ENCODE results near the gene IFT81. TPM values are rescaled to one million over a fixed set of nuclear protein-coding genes. Genes with fewer than 3 reads are reported as not detected.
"Not testable (repeated sequence)": the region's sequence is repeated elsewhere in the genome, so short reads cannot be mapped to it uniquely, and the experiment has no call there.

The IFT81 gene
- total RNA-seq, 2 experiments from 2014 or later, result 3.5 TPM

DNA sequence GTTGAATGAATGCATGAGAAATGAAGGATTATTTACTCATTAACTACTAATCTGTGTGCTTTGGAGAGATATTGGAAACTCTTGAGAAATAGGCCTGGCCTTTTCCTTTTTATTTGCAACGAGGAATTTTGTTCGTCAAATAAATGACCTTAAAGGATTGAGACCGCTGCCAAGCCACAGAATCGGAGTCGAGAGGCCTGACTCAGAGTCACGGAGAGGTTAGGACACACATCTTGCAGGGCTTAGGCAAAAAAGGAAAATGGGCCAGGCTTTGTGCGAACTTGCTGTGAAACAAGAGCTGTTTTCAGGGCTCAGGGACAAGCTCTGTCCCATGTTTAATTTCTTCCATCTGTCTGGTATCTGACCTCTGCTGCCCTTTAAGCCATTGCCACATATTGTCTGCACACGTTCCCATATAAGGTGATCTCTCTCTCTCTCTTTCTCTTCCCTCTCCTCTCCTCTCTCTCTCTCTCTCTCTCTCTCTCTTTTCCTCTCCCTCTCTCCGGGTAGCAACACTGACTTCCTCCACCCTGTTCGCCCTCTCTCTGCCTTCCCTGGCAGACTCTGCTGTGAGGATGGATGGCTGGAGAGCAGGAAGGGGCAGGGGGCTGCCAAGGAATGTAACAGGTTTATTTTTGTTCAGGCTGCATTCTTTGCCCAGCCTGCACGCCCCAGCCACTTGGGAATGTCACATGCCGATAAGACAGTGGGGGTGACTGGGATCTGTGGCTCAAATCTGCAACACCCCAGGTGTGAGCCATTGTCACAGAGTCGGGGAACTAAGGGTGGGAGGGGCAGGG lies 14.9 kb upstream of the IFT81 start:
- ChIA-PET POLR2A (no interaction called here), CTCF (no interaction called here)
- Mint-ChIP-seq H3K36me3 (ENCODE audit: low read depth) (no peaks in the 10 kb centered on the region), H3K4me3 (no peak overlapping the region), H3K4me1 (peaks cover 3% of the 10 kb centered on the region), H3K27me3 (peaks cover 5% of the 10 kb centered on the region), H3K9me3 (ENCODE audit: low read depth) (no peaks in the 10 kb centered on the region), H3K27ac (no peak overlapping the region)
- intact Hi-C loops (cut with DNase I, micrococcal nuclease), result no loop called here
- DNase-seq, result no peak
- ATAC-seq, result no peak

- intact Hi-C loops (cut with DNase I, micrococcal nuclease), result no loop called here
- Mint-ChIP-seq H3K4me1 (peaks cover under 1% of the 10 kb centered on the region), H3K4me3 (no peak overlapping the region), H3K27me3 (peaks cover 5% of the 10 kb centered on the region), H3K27ac (no peak overlapping the region), H3K9me3 (ENCODE audit: low read depth) (no peaks in the 10 kb centered on the region), H3K36me3 (ENCODE audit: low read depth) (no peaks in the 10 kb centered on the region)
- CTCF ChIA-PET, result no interaction called here
- POLR2A ChIA-PET, result no interaction called here
- ATAC-seq (no peak), DNase-seq (no peak)
These were observed 14.2 kb upstream of the IFT81 start for GRCh38 chr12:110109837-110110535.

DNA sequence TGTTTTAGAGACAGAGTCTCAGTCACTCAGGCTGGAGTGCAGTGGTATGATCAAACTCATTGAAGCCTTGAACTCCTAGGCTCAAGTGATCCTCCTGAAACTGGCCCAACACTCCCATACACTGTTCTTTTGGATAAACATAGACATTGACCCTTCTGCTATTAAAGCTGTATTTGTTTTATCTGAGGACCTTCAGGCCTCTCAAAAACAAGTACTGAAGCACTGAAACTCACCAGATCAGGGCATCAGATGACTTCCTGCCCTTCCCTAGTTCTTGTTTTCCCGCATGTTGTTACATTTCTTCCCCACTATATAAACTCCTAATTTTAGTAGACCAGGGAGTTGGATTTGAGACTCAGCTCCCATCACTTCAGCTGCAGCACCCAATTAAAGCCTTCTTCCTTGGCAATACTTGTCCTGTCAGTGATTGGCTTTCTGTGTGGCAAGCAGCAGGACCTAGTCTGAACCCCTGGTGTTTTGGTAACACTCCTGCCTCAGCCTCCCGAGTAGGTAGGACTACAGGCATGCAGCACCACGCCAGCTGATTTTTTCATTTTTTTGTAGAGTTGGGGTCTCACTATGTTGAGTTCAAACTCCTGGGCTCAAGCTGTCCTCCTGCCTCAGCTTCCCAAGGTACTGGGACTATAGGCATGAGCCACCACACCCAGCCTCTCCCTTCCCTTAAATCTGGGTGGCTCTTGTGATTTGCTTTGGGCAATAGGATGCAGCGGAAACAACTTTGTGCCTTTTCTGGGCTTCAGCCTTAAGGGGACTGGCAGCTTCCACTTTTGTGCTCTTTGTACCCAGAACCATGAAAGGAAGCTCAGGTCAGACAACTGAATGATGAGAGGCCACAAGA lies 12.5 kb upstream of the IFT81 start:
- no peaks in the 10 kb centered on the region for H3K4me1 Mint-ChIP-seq
- no peak overlapping the region for H3K4me3 Mint-ChIP-seq
- no peaks in the 10 kb centered on the region for H3K36me3 Mint-ChIP-seq (ENCODE audit: low read depth)
- intact Hi-C loops (cut with DNase I, micrococcal nuclease), result no loop called here
- peaks cover 7% of the 10 kb centered on the region for H3K27me3 Mint-ChIP-seq
- ChIA-PET POLR2A (no interaction called here), CTCF (interaction anchor here (0.5 to 1.0 kb wide), 3 partner anchors 10 to 205 kb away, joined by 3 to 5 read pairs (median 3); partner anchors contain the start of gene IFT81)
- DNase-seq (no peak), ATAC-seq (no peak)
- H3K9me3 Mint-ChIP-seq (ENCODE audit: low read depth), result no peaks in the 10 kb centered on the region
- no peak overlapping the region for H3K27ac Mint-ChIP-seq

- no peak for ATAC-seq
- ChIA-PET CTCF (interaction anchor here (1.0 to 1.3 kb wide), 2 partner anchors 8 to 11 kb away, joined by 5 read pairs; partner anchors contain the start of gene IFT81), POLR2A (no interaction called here)
- DNase-seq, result no peak
- H3K36me3 Mint-ChIP-seq (ENCODE audit: low read depth), result no peaks in the 10 kb centered on the region
- no peaks in the 10 kb centered on the region for H3K9me3 Mint-ChIP-seq (ENCODE audit: low read depth)
- H3K4me3 Mint-ChIP-seq, result no peak overlapping the region
- no peak overlapping the region for H3K27ac Mint-ChIP-seq
- H3K27me3 Mint-ChIP-seq, result peaks cover 7% of the 10 kb centered on the region
- intact Hi-C loops (cut with DNase I, micrococcal nuclease), result no loop called here
- H3K4me1 Mint-ChIP-seq, result no peaks in the 10 kb centered on the region
These were observed 11.9 kb upstream of the IFT81 start for GRCh38 chr12:110112335-110112660.

GRCh38 chr12:110114528-110114937 lies 9.6 kb upstream of the IFT81 start:
- no peak overlapping the region for H3K4me3 Mint-ChIP-seq
- no peak overlapping the region for H3K27ac Mint-ChIP-seq
- no peaks in the 10 kb centered on the region for H3K9me3 Mint-ChIP-seq (ENCODE audit: low read depth)
- H3K4me1 Mint-ChIP-seq, result no peaks in the 10 kb centered on the region
- intact Hi-C loops (cut with DNase I, micrococcal nuclease), result no loop called here
- POLR2A ChIA-PET, result interaction anchor here (0.6 kb wide), 1 partner anchor 41 kb away, joined by 3 read pairs; no protein-coding TSS in a partner anchor
- no peak for ATAC-seq
- peaks cover 4% of the 10 kb centered on the region for H3K27me3 Mint-ChIP-seq
- H3K36me3 Mint-ChIP-seq (ENCODE audit: low read depth), result no peaks in the 10 kb centered on the region
- no peak for DNase-seq
- CTCF ChIA-PET, result interaction anchor here (0.7 to 1.4 kb wide), 2 partner anchors 12 to 133 kb away, joined by 3 to 11 read pairs; no protein-coding TSS in a partner anchor

DNA sequence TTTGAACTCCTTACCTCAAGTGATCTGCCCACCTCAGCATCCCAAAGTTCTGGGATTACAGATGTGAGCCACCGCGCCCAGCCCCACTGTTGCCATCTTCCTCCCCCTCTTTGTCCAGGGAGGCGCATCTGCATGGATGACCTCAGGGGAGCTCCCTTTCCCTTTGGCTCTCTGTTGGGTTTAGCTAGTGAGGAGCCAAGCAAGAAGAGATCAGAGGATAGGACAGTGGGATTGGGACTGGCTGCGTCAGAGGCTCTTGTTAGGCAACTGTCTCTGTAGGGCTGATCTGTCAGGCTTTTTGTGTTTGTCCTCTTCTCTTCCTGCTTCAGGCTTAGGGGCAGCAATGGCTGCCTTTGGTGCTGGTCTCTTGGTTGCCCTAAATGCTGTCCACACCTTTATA lies 8.5 kb upstream of the IFT81 start:
- Mint-ChIP-seq H3K4me3 (no peak overlapping the region), H3K9me3 (ENCODE audit: low read depth) (no peaks in the 10 kb centered on the region), H3K27me3 (peaks cover 8% of the 10 kb centered on the region), H3K27ac (no peak overlapping the region), H3K36me3 (ENCODE audit: low read depth) (no peaks in the 10 kb centered on the region), H3K4me1 (no peaks in the 10 kb centered on the region)
- no peak for DNase-seq
- intact Hi-C loops (cut with DNase I, micrococcal nuclease), result no loop called here
- no peak for ATAC-seq
- CTCF ChIA-PET, result interaction anchor here (1.0 kb wide), 1 partner anchor 13 kb away, joined by 3 read pairs; no protein-coding TSS in a partner anchor
- POLR2A ChIA-PET, result no interaction called here

- POLR2A ChIA-PET, result no interaction called here
- intact Hi-C loops (cut with DNase I, micrococcal nuclease), result no loop called here
- Mint-ChIP-seq H3K36me3 (ENCODE audit: low read depth) (no peaks in the 10 kb centered on the region), H3K27me3 (peaks cover 8% of the 10 kb centered on the region), H3K9me3 (ENCODE audit: low read depth) (no peaks in the 10 kb centered on the region), H3K4me1 (no peaks in the 10 kb centered on the region), H3K27ac (no peak overlapping the region), H3K4me3 (no peak overlapping the region)
- CTCF ChIA-PET, result no interaction called here
- DNase-seq, result no peak
- ATAC-seq, result no peak
These were observed 7.5 kb upstream of the IFT81 start for GRCh38 chr12:110116623-110117022.

DNA sequence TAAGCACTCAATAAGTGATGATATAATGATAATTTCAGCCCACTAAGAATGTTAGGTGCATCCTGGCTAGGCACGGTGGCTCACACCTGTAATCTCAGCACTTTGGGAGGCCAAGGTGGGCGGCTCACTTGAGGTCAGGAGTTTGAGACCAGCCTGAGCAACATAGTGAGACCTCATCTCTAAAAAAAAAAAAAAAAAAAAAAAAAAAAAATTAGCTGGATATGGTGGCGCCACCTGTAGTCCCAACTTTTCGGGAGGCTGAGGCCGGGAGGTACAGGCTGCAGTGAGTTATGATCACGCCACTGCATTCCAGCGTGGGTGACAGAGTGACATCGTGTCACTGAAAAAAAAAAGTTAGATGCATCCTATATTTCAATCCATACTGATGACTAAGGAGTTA lies 6.9 kb upstream of the IFT81 start:
- intact Hi-C loops (cut with DNase I, micrococcal nuclease); POLR2A ChIA-PET; H3K9me3 Mint-ChIP-seq (ENCODE audit: low read depth); ATAC-seq; H3K4me3 Mint-ChIP-seq; H3K27me3 Mint-ChIP-seq; H3K4me1 Mint-ChIP-seq; H3K27ac Mint-ChIP-seq; CTCF ChIA-PET; H3K36me3 Mint-ChIP-seq (ENCODE audit: low read depth): not testable (repeated sequence)
- DNase-seq, result peak; percentile 18

DNA sequence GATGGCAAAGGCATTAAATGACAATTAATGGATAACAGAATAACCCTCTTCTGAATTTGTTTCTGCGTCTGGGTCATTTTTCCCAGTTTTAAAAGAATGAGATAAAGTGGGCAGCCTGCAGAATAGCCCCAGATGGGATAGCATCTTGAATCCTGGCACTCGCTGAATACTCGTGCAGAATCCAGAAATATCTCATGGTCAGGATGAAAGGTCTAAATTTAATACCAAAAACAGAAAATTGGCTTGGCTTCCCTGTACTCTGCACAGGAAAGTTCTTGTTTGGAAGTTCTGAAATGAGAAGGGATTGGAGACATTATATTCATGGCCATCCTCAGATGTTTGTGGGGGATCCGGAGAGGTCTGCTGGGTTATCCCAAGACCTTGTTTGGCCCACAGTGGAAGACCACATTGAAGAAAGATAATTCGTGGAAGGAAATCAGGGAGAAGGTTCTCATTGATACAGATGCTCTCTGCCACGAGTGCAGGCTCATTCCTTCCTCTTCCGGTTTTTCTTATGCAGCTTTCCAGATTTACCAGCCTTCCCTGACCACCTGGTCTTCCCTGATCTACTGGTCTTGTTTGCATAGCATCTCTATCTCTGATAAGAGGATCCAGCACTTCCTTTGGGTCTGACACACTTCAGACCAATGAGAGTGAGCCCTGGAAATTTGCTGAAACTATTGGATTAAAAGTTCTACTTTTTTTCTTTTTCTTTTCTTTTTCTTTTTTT lies 6.0 kb upstream of the IFT81 start:
- CTCF ChIA-PET, result interaction anchor here (0.9 kb wide), 1 partner anchor 68 kb away, joined by 4 read pairs; no protein-coding TSS in a partner anchor
- H3K4me3 Mint-ChIP-seq, result no peak overlapping the region
- H3K4me1 Mint-ChIP-seq, result no peaks in the 10 kb centered on the region
- intact Hi-C loops (cut with DNase I, micrococcal nuclease), result no loop called here
- DNase-seq (no peak), ATAC-seq (no peak)
- H3K27me3 Mint-ChIP-seq, result peaks cover 6% of the 10 kb centered on the region
- H3K9me3 Mint-ChIP-seq (ENCODE audit: low read depth), result no peaks in the 10 kb centered on the region
- no peak overlapping the region for H3K27ac Mint-ChIP-seq
- POLR2A ChIA-PET, result no interaction called here
- H3K36me3 Mint-ChIP-seq (ENCODE audit: low read depth), result no peaks in the 10 kb centered on the region

DNA sequence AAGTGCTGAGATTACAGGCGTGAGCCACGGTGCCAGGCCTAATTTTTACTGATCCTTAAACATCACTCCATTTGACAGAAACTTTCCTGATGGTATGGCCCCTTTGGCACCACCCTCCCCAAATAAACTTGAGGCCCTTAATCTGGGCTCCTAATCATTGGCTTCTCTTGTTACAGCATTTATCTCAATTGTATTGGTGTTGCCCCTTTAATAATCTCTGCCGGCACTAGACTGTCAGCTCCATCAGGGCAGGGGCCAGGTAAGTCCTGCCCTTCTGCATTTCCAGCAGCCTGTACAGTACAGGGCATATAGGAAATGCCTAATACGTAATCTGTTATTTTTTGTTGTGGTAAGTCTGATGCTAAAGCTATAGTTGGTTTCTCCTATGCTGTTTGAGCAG lies 1.2 kb upstream of the IFT81 start:
- no peak for ATAC-seq
- H3K27ac Mint-ChIP-seq, result no peak overlapping the region
- intact Hi-C loops (cut with DNase I, micrococcal nuclease), result no loop called here

GRCh38 chr12:110123919-110124268 lies 263 bp upstream of the IFT81 start:
- H3K4me3 Mint-ChIP-seq, result peak overlapping the region; percentile 83
- H3K4me1 Mint-ChIP-seq, result peaks cover 7% of the 10 kb centered on the region
- CTCF ChIA-PET, result interaction anchor here (0.5 to 2.2 kb wide), 8 partner anchors 10 to 327 kb away, joined by 3 to 7 read pairs (median 4); partner anchors contain the start of gene ARPC3
- H3K9me3 Mint-ChIP-seq (ENCODE audit: low read depth), result no peaks in the 10 kb centered on the region
- intact Hi-C loops (cut with DNase I, micrococcal nuclease), result loop anchor here (1.0 to 2.0 kb wide), 13 partner anchors 22 to 551 kb away; partner anchors contain the start of genes ATP2A2 (in 2 of the 2), C12orf76 (in 1 of the 2), FAM216A (in 1 of the 2) and FAM222A (in 1 of the 2)
- peak overlapping the region; percentile 73 for H3K27ac Mint-ChIP-seq
- peak; percentile 88 for ATAC-seq
- H3K27me3 Mint-ChIP-seq, result peaks cover 4% of the 10 kb centered on the region
- POLR2A ChIA-PET, result interaction anchor here (0.6 to 1.1 kb wide), 3 partner anchors 44 to 326 kb away, joined by 3 to 5 read pairs (median 3); partner anchors contain the start of gene ARPC3
- DNase-seq, result no peak
- H3K36me3 Mint-ChIP-seq (ENCODE audit: low read depth), result no peaks in the 10 kb centered on the region

More for the DNA sequence above, 1.2 kb upstream of the IFT81 start:
- POLR2A ChIA-PET, result no interaction called here
- Mint-ChIP-seq H3K36me3 (ENCODE audit: low read depth) (no peaks in the 10 kb centered on the region), H3K27me3 (peaks cover 4% of the 10 kb centered on the region), H3K4me3 (no peak overlapping the region), H3K4me1 (peaks cover 7% of the 10 kb centered on the region), H3K9me3 (ENCODE audit: low read depth) (no peaks in the 10 kb centered on the region)
- DNase-seq, result no peak
- CTCF ChIA-PET, result interaction anchor here (1.0 to 2.2 kb wide), 4 partner anchors 11 to 157 kb away, joined by 4 to 7 read pairs (median 5); no protein-coding TSS in a partner anchor
